ENCODE results near the gene ORMDL2.
"Not testable (repeated sequence)": the region's sequence is repeated elsewhere in the genome, so short reads cannot be mapped to it uniquely, and the experiment has no call there.

ORMDL2 gene

DNA sequence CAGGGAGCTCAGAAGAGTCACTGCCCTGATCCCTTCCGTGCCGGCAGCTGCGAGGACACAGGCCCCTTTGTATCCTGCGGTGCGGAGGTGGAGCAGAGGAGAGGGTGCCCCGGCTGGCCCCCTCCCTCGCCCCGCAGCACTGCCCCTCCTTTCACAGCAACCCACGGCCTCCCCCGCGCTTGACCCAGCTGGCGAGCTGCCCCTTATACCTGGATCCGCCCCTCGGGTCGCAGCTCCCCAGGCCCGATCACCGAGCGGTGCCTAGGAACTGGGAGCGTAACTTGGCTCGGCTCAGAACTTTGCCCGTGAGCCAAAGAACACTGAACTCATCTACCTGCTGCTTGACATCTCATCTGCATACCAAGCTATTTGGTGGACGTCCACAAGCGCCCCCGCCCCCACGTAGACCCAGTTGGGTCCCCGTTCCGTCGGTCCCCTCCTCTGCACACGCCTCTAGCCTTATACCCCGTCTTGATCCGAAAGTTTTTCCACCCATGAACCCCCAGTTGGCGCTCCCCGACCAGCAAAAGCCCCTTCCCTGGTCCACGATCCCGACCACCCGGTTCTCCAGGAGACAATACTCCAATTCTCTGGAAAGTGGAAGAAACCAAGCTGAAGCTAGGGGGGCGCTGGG, 12.2 kb downstream of the ORMDL2 start:
- DNase-seq = no peak

DNA sequence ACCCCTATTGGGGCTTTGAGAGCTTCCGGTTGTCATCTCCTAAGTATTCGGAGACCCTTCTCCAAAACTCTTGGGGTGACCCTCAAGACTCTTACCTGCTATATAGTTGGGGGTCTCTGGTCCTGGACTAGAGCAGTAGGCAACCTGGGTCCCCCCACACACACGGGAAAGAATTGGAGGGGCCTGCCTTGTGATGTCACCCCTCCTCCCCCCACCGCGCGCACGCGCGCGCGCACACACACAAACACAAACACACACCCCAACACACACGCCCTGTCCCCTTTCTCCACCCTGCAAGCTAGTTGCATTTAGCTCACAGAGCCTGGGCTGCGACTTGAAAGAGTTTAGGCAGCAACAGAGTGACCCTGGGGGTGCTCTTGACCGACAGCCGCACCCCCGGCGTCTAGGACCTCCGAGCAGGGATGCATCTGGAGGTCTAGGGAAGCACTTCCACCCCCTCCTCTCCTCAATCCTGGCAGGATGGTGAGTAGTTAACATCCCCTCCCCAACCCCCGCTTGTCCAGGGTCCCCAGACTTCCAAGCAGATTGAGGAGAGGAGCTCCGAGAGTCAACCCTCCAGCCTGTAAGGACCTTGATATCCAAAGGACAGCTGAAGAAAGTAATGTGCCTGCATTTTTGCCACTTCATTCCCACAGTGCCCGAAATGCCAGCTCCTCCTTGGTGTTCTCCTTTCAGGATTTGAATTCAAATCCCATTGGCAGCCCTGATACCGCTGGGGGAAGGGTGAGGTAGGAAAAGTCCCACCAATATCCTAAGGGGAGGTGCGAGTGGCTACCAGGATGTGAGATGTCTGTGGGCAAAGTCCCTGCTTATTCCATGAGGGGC, 13.0 kb downstream of the ORMDL2 start:
- DNase-seq = no peak

DNA sequence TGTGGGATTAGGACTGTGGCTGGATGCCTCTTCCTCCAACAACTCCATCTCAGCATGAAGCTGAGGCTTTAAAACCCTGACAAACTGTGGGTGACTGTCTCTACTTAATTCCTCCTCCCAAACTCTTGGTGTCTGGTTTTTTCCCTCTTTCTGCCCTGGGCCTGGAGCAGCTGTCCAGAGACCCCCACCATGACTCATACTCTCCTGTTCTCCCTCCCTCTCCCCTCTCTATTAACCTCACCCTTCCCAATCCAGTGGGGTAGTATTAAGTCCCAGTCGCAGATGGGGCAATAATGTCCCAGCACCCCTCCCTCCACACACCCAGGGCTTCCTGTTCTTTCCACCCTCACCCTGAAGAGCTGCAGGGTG, 13.6 kb downstream of the ORMDL2 start:
- no peak for DNase-seq

DNA sequence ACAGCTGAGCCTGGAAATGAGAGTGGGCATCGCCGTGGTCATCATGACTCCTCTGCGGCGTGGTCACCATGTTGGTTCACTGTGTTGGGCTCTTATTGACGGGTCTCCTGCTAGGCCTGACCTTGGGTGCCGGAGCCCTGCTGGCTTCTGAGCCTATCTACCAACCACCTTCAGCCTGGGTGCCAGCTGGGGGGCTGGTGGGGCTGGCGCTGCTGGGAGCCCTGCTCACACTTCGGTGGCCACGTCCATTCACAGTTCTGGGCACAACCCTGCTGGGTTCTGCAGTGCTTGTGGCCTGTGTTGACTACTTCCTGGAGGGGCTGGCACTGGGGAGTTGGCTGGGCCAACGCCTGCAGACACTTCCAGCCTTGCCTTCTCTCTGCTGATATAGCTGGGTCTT, 15.2 kb downstream of the ORMDL2 start:
- no peak for DNase-seq

DNA sequence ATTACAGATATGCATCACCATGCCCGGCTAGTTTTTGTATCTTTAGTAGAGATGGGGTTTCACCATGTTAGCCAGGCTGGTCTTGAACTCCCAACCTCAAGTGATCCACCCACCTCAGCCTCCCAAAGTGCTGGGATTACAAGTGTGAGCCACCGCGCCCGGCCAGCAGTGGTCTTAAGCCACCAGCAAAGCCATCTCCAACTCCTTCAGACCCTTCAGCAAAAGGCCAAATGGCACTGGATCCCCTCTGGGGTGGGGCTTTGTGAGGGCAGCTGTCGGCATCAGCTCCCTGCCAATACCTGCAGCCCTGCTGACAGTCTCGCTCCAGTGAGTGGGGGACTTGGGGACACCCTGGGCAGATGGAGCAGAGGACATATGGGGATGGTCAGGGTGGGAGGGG, 16.6 kb downstream of the ORMDL2 start:
- not testable (repeated sequence) for DNase-seq

DNA sequence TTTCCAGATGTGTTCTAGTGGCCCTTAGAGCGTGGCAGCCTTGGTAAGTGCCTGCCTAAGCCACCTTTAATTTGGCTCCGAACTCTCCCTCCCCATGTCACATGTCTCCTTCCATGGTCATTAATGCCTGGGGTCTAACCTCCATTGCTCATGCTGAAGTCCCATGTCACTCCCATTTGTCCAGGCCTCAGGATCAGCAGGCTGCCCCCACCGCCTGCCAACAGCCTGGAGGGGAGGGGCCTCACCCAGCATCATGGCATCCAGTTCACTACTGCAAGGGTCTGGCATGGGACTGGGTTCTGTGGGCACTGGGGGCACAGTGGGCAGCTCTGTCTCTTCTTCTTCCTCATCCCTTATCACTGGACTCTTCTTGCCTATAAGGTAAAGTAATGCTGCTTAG, 20.5 kb downstream of the ORMDL2 start:
- no peak for DNase-seq

DNA sequence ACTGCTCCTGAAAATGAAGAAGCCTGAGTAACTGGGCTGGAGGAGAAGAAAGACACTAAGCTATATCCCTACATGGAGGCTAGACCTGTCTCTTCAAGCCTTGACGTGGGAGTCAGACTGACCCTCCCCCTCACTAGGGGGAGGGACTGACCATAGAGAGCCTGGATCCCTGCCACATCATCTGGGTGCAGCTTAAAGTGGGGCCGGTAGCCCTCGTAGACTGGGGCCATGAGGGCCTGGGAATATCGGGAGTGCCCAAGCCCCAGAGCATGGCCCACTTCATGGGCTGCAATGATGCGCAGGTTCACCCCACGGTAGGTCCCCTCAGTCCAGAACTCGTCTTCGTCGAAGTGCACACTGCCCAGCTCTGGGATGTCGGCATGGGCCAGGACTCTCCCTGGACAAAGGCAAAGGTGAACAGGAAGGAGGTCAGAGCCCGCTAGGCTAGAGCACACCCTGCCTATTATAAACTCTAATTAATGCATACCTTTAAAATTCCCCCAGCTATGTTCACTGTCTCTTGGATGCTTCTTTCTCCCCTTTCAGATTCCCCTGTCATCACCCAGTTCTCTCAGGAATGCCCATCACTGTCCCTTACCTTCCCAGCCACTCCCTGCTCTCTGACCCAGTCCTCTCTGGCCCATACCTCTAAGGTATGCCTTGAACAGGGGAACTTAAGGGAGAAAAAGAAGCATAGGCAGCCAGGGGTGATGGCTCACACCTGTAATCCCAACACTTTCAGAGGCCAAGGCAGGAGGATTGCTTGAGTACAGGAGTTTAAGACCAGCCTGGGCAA, 21.7 kb downstream of the ORMDL2 start:
- DNase-seq = no peak

DNA sequence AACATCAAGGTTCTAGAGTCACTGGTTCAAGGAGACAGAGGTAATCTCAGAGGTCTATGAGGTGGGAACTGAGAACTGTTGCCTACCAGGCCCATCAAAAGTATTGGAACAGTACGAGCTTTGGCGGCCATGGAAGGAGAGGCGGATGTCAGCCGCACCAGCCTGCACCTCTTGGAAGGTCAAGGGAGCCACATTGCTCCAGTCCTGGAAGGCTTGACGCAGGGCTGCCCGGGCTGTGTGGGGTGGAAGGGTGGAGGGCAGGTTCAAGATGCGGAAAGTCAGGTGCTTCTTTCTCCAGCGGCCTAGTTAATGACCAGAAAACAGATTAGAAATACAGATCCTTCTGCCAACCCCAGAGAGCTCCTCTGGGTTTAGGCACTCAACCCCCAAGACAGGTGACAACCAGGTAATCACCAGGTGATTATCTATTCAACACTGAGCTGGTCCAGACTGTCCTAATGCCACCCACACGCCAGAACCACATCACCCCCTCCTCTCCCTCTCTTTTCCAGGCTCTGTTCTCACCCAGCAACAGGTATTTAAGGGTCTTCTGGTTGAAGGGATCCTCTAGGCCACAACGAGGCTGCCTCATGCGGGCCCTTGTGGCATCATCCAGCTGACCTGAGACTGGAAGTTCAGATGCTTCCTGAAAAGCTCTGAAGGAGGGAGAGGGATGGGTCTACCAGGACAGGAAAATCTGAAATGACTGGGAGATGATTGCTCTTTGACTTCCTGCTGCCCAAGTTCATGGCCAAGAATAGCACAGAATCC, 22.9 kb downstream of the ORMDL2 start:
- no peak for DNase-seq

DNA sequence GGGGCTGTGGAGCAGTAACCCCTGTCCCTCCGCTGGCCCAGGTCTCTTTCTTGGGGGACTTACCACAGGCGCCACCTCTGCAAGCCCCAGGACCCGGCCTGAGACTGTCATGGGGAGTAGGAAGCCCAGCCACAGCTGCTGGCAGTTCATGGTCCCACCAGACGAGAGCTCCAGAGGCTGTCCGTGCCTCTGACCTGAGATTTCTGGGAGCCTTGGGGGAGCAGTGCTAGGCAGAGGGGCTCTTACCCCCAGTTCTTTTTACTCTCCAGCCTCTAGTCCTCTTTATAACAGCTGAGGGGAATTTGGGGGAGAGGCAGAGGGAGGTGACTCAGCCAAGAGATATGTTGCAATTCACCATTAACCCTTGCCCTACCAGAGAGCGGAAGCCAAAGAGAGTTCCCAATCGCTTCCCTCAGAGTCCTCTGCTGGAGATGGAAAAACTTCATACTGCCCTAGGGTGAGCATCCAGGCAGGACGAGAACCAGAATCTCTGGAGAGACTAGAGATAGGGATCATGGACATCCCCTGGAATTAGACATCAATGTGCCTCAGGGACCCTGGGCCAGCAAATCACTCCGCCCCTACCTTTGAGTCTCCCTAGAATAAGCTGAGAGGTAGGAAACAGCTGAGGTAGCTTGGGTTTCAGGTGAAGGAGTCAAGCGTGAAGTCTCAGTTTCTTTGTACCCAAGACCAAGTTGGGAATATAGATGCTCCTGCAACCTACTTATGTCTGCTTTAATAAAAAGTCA, 25.0 kb downstream of the ORMDL2 start, which contains the start of gene MMP19:
TSS of gene MMP19 (minus strand) at position 256 of the 749 bp plus-strand sequence. CDS start at position 150, 106 bp downstream.
- no peak for DNase-seq

DNA sequence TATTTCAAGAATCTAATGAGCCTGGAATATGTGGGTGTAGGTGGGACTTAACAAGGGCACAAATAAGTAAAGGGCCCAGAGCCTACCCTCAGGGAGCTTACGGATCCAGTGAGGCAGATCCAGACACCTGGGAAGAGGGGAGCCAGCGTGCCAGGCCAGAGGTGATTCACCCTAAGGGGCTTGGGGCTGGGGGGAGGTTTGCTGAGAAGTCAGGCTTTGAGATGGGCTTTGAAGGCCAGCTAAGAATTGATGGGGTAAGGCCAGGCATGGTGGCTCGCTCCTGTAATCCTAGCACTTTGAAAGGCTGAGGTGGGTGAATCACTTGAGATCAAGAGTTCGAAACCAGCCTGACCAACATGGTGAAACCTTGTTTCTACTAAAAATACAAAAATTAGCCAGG, 25.6 kb downstream of the ORMDL2 start:
- no peak for DNase-seq

DNA sequence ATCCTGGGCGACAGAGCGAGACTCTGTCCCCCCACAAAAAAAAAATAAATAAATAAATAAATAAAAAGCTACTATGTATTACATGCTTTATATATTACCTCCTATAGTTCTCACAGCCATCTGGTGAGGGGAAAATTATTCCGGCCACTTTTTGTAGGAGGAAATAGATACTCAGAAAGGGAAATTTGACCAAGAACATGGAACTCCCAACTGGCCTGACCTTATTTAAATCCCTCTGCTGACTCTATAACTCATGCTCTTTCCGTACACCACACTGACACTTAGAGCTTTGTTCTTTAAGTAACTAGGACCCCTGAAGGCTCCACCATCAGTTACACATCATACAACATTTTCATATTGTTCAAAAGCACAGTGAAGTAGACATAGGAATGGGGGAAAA, 27.1 kb downstream of the ORMDL2 start:
- no peak for DNase-seq

DNA sequence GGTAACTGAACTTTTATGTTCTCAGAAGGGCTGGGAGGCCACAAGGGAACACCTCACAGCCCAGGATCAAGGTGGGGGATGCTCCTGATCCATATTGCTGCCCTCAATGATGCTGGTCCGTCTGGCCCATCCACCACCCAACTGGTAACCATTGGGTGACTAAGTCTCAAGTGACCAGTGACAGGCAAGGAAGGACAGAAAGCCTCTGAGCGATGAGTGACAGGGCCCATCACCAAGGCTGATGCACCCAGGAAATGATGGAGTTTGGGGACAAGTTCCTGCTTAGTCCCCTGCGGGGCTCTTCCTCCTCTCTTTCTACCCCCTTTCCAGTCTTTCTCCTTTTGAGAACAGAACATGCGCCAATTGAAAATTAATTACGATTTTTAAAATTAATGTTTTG, 27.5 kb downstream of the ORMDL2 start:
- no peak for DNase-seq

DNA sequence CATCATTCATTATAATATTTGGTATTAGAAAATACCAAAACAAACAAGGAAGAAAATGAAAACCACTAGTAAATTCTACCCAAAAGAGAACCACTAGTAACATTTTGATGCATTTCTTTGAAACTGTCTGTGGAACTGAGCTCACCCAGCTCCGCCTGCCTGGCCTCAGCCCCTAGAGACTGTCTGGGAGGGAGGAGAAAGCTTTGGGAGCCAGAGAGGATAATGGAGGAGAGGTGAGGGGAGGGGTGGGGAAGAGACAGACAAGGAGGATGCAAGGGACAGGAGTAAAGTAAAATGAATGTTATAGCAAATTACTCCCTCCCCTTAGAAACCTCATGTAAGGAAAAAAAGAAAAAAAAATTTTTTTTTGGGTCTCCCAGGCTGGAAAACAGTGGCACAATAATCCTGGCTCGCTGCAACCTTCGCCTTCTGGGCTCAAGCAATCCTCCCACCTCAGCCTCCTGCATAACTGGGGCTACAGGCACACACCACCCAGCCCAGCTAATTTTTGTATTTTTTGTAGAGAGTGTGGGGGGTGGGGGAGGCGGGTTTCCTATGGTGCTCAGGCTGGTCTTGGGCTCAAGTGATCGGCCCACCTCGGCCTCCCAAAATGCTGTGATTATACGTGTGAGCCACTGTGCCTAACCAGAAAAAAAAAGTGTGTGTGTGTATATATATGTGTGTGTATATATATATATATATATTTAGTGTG, 28.1 kb downstream of the ORMDL2 start:
- DNase-seq = no peak

DNA sequence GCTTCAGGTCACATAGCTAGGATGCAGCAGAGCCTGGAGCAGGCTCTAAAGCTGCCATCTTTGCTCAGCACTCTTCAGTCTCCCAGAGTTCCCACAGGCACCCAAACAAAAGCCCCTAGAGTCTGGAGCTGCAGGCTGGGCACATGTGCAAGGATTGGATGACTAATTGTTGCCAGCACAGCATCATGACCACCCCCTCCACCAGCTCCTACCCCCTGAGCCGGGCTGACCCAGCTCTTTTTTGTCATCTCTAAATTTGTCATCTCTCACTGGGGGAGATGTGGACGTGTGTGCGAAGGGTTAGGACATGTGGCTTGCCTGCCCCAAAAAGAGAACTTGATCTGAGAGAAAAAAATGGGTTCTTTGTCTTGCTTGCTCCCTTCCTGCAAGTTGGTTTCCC, 29.2 kb downstream of the ORMDL2 start:
- DNase-seq = no peak

DNA sequence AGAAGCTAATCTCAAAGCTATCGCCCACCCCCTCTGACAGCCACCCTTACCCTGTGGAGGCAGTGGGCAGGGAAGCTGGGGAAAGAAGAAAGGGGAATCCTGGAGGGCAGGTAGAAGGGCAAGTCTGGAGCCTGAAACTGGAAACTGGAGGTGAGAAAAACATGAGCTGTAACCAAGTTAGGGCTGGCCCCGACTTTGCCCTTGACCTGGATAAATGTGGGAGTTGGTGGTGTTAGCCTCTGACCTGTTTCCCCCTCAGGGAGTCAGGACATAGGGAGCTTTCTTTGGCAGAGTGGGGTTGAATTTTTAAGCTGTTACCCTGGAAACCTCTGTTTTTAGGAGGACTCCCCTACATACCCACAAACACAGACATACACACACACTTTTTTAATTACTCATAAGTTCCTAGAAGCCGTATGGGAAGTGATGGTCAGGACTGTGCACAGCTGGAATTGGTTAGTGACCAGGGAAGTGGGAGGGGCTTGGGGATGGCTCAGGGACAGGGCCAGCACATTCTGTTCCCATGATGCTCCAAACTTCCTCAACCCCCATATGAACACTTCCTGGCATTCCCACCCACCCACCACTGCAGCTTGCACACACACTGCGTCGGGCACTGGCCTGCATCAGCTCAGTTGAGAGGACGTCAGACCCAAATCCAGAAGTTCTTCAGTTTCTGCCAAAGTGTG, 29.9 kb downstream of the ORMDL2 start:
- no peak for DNase-seq

DNA sequence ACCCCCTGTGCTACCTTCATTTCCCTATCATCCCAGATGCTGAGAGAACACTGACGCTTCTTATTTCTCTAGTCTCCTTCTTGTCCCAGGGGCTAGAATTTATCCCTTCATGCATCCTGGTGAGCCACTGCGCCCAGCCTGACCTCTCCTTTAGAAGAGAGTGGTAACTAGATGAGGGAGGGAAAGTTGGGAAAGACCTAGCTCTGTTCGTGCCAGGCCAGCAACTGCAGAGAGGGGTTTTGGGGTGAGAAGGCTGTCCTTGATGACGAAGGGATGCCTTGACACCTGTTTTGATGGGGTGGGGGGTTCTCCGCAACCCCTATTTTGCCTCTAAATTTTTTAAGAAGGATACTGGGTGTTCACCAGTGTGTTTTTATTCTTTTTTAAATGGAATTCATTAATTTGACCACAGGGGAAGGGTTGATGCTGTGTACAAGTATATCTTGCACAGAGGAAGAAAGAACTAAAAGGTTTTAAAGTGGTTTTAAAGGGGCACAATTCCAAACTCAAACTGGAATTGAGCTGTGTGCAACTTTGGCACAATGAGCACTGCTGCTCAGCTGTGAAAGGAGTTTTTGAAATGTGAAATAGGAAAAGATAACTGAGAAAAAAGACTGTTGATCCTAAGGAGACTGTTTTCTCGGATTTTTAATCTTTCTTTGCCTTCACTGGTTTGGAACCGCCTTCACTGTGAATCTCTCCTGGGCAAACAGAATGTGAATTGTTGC, 31.9 kb downstream of the ORMDL2 start:
- no peak for DNase-seq

DNA sequence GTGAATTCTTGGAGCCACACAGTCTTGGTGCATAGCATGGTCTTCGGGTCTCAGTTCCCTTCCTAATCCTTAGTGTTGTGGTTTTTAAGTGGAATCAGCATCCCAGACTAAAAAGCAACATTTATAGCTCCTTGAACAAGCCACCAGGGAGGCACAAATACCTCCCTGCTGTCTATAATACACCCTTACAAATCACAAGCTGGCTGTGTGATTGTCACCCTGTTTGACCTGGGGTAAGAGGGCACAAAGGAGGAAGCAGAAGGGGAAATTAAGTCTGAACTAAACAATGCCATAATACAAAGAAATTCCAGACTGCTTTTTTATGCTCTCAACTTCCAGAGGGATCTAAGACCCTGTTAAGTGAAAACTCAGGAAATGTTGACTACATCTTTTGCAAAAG, 32.6 kb downstream of the ORMDL2 start:
- DNase-seq = no peak

DNA sequence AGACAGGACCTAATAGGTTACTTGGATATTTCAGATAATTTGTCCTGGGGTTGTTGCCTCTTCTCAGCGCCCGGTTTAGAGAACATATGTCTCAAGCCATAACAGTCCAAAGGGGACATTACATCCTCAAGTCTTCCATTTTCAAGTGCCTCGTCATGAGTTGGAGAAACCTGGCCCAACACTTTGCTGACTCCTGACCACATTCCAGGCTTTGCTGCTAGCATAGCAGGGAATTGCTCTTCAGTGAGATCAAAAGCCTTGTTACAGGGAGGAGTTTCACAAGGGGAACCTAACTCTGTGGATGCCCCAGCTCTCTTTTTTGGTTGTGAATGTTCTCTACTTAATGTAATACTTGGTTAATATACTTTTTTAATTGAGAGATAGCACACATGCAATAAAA, 33.1 kb downstream of the ORMDL2 start:
- DNase-seq = no peak

DNA sequence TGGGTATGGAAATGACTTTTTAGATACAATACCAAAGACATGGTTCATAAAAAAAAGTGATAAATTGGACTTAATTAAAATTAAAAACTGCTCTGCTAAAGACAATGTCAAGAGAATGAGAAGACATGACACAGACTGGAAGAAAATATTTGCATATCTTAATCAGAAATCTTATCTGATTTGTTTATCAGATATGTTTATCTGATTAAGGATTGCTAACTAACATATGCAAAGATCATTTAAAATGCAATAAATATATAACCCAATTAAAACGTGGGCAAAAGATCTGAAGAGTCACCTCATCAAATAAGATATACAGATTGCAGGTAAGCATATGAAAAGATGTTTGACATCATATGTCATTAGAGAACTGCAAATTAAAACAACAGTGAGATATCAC, 34.9 kb downstream of the ORMDL2 start:
- no peak for DNase-seq

DNA sequence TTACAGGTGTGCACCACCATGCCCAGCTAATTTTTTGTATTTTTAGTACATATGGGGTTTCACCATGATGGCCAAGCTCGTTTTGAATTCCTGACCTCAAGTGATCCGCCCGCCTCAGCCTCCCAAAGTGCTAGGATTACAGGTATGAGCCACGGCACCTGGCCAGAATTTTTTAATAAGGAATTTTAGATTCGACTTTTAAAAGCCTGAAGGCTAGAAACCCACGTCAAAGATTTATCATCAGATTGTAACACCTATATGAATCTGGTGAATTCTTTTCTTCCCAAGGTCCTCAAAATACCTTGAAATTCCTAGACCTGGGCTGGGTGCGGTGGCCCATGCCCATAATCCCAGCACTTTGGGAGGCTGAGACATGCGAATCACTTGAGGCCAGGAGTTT, 43.6 kb downstream of the ORMDL2 start:
- no peak for DNase-seq
